HEK293 (cell line): Measurements from ENCODE around the gene FOXP1.

Experiments used
- AEBP2 ChIP-seq: fragments of 450-650 bp; formaldehyde crosslinking; IDR thresholded peaks from 2 replicates; pipeline ENCODE4 v1.5.1; 2016; ENCODE audit warnings: missing biosample characterization, missing genetic modification characterization, borderline replicate concordance
- BCL11B ChIP-seq: fragments of 450-650 bp; formaldehyde crosslinking; IDR thresholded peaks from 2 replicates; pipeline ENCODE4 v1.5.1; 2016; ENCODE audit warnings: low read depth, missing biosample characterization, missing genetic modification characterization
- KLF16 ChIP-seq: fragments of 450-650 bp; formaldehyde crosslinking; IDR thresholded peaks from 2 replicates; pipeline ENCODE4 v1.5.1; 2017; ENCODE audit warnings: missing biosample characterization, missing genetic modification characterization
- KLF7 ChIP-seq: fragments of 450-650 bp; formaldehyde crosslinking; IDR thresholded peaks from 2 replicates; pipeline ENCODE4 v1.5.1; 2016; ENCODE audit warnings: missing biosample characterization, missing genetic modification characterization, borderline replicate concordance
- REST ChIP-seq: fragments of 450-650 bp; formaldehyde crosslinking; IDR thresholded peaks from 2 replicates; pipeline ENCODE4 v1.5.1; 2016; ENCODE audit warnings: missing biosample characterization, missing genetic modification characterization
- ZBTB21 ChIP-seq: fragments of 450-650 bp; formaldehyde crosslinking; IDR thresholded peaks from 2 replicates; pipeline ENCODE4 v1.5.1; 2017; ENCODE audit warnings: missing biosample characterization, missing genetic modification characterization
- ZBTB6 ChIP-seq: fragments of 450-650 bp; formaldehyde crosslinking; IDR thresholded peaks from 2 replicates; pipeline ENCODE4 v1.5.1; 2017; ENCODE audit warnings: missing biosample characterization, missing genetic modification characterization
- ZNF121 ChIP-seq: fragments of 450-650 bp; formaldehyde crosslinking; IDR thresholded peaks from 2 replicates; pipeline ENCODE4 v1.5.1; 2016; ENCODE audit warnings: missing biosample characterization, missing genetic modification characterization
- ZNF394 ChIP-seq: fragments of 450-650 bp; formaldehyde crosslinking; IDR thresholded peaks from 2 replicates; pipeline ENCODE4 v1.5.1; 2016; ENCODE audit warnings: missing biosample characterization, missing genetic modification characterization, mild to moderate bottlenecking, moderate library complexity, borderline replicate concordance
- ZNF449 ChIP-seq: fragments of 450-650 bp; formaldehyde crosslinking; IDR thresholded peaks from 2 replicates; pipeline ENCODE4 v1.5.1; 2017; ENCODE audit warnings: missing biosample characterization, mild to moderate bottlenecking, missing genetic modification characterization, moderate library complexity
- TF ChIP-seq, protein P1 (sequence below): fragments of 450-650 bp; formaldehyde crosslinking; IDR thresholded peaks from 2 replicates; pipeline ENCODE4 v1.5.1; 2016; ENCODE audit warnings: missing biosample characterization, missing genetic modification characterization
- TF ChIP-seq, protein P2 (sequence below): fragments of 450-650 bp; formaldehyde crosslinking; IDR thresholded peaks from 2 replicates; pipeline ENCODE4 v1.5.1; 2016; ENCODE audit warnings: missing biosample characterization, missing genetic modification characterization

GRCh38 chr3:71468311-71469137 is 115.0 kb downstream of the FOXP1 start:
- TF ChIP-seq, protein P1, sequence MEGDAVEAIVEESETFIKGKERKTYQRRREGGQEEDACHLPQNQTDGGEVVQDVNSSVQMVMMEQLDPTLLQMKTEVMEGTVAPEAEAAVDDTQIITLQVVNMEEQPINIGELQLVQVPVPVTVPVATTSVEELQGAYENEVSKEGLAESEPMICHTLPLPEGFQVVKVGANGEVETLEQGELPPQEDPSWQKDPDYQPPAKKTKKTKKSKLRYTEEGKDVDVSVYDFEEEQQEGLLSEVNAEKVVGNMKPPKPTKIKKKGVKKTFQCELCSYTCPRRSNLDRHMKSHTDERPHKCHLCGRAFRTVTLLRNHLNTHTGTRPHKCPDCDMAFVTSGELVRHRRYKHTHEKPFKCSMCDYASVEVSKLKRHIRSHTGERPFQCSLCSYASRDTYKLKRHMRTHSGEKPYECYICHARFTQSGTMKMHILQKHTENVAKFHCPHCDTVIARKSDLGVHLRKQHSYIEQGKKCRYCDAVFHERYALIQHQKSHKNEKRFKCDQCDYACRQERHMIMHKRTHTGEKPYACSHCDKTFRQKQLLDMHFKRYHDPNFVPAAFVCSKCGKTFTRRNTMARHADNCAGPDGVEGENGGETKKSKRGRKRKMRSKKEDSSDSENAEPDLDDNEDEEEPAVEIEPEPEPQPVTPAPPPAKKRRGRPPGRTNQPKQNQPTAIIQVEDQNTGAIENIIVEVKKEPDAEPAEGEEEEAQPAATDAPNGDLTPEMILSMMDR (tag by site-specific recombination) = no peak
- no peak for TF ChIP-seq ZNF449
- no peak for TF ChIP-seq ZNF121 (tag by site-specific recombination)
- TF ChIP-seq ZBTB6 (tag by site-specific recombination) = no peak
- no peak for TF ChIP-seq KLF7 (tag by site-specific recombination)
- TF ChIP-seq, protein P2, sequence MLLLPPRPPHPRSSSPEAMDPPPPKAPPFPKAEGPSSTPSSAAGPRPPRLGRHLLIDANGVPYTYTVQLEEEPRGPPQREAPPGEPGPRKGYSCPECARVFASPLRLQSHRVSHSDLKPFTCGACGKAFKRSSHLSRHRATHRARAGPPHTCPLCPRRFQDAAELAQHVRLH = no peak
- no peak for TF ChIP-seq AEBP2 (tag by site-specific recombination)
- no peak for TF ChIP-seq KLF16
- TF ChIP-seq ZNF394 (tag by site-specific recombination) = no peak
- no peak for TF ChIP-seq REST
- no peak for TF ChIP-seq ZBTB21 (tag by site-specific recombination)
- TF ChIP-seq BCL11B = no peak
